Activated CD4-positive, alpha-beta T cell treated with anti-CD3 and anti-CD28 coated beads for 24 hours (primary cell): ENCODE measurements around the gene CFAP100.

ENCODE experiments used
- DNase-seq, 2 donors: peaks; one replicate each; pipeline ENCODE4 v3.0.0-alpha.2; 2020; ENCODE audit warnings: low read depth in 2 of 2

The CFAP100 gene

DNA sequence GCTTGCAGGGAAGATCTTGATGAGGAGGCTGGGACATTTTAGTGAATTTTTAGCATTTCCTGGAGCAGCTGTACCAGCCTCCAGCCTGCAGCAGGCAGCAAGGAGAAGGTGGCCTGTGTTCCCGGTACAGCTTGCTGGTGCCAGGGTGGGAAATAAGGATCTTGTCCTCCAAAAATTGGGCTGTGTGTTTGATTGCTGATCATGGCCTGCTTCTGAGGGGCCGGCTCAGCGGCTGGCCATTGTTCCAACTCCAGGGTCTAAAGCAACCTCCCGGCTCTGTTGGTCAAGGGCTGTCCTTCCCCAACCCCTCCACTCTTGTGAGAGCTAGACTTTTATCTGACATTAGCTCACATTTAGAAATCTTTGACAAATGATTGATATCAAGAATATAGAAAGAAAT lies 5.0 kb downstream of the CFAP100 start:
- DNase-seq = no peak

DNA sequence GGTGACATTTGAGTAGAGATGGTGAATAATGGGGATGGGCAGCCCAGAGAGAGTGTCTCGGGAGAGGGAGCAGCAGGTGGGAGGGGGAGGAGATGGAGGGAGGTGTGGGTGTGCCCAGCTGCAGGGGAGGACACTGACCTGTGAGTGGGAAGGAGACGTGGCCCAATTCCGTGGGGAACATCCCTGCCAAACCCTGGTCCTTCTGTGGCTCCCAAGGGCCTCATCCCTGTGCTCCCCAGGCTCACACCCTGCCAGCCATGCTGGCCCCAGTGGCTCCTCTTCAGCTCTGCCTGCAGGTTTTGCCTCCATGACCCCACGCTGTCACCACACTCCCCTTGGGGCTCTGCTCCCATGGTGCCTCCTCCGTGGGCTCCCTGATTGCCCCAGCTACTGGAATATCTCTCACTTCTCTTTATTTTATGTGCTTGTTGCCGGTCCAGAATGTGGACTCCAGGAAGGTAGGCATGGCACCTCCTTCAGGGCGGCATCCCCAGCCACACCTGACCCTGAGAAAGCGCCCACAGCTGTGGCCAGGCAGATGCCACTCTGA lies 7.0 kb downstream of the CFAP100 start:
- no peak for DNase-seq

DNA sequence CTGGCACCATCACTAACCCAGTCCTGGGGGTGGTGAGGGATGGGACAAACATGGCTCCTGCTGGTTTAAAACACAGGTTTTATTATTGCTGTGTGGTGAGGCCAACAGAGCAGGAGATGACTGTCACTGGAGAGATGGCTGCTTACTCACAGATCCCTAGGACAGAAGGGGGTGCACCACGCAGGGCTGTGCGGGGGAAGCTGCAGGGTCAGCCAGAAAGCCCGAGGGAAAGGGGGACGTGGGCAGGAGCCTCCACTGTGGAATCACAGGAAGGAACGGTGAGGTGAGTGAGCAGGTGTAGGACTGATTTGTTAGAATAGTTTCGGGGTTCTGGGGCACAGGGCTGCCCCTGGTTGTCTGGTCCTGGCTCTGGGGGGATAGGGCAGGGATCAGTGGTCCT lies 7.5 kb downstream of the CFAP100 start:
- no peak for DNase-seq

DNA sequence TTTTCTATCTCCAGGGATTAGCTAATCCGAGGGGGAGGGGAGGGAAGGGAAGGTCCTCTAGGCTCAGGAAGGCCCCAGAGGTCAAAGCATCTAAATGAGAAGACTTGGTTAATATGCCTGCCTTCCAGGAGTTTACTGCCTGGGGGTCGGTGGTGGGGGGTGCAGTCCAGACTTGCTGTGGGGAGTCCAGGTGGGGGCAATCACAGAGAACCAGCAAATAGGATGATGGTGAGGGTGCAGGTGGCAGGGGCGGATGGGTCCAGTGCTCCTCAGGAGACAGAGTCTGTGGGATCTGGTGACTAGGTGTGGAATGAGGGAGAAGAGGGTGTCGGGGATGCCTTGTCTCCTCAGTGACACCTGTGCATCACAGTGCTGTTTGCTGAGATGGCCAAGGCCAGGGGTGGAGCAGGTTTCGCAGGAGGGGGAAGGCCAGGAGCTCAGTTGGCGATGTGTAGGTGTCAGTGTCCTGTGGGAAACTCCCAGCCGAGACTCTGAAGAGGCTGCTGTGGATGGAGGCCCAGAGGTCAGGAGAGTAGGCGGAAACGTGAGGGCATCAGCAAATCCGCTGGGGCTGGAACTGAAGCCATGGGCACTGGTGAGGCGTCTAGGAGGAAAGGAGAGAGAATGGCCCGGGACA lies 8.1 kb downstream of the CFAP100 start:
- DNase-seq = no peak

DNA sequence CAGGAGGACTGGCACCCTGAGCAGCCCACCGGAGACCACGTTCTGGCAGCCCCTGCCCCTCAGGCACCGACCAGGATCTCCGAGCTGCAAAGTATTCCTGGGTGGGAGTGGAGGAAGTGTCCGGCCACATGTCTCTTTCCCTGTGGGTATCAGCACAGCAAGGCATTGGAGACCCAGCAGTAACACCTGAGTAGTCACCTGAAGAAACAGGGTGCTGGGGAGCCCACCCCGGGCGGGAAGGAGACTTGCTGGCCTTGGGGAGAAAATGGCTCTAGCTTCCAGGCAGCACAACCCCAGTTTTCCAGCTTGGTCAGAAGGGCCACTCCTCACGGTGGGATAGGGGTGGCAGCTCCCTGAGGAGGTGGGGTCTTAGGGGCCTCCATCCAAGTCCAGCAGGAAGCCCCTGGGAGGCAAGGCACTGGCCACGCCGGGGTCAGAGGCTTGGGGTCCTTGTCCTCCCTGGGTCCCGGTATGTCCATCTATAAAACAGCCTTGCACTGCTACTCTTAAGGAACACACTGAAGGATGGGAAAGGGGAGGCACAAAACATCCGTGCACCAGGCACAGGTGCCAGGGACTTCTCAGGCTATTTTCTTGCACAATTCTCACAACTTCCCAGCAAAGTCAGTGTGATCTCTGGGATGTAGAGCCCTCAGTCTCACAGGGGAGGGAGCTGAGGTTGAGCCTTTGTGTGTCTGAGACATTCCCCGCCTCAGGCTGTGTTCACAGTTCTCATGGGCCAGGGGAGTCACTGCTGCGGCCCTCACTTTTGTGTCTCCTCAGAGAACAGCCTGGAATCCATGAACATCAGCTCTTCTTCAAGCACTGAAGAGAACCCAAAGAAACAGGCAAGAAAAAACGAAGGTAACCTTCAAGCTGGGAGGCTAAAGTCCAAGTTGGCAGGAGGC lies 11.9 kb downstream of the CFAP100 start:
- no peak for DNase-seq

DNA sequence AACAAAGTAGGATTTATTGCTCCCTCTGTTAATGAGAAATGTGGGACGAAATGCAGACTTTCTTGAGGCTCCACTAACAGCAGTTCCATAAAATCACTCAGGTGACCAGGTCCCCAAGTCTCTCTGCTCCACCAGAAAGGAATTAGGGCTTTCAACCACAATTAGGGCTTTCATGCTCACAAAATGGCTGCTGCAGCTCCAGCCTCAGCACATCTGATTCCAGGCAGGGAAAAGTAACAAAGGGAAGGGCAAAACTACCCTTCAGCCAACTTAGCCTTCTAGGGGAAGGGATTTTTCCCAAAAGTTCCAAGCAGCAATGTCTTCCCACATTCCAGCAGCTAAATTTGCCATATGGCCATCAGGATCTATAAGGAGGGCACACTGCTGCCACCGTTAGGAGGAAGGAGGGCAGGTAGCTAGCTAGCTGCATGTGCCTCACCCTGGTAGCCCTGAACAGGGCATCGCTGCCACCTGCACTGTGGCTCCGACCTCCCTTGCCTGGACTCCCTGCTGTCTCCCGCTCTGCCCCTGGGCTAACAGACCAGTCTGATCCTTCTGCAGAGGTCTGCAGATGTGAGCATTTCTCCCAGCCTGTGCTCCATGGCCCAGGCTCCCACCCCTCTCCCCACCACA lies 12.8 kb downstream of the CFAP100 start:
- DNase-seq = no peak

DNA sequence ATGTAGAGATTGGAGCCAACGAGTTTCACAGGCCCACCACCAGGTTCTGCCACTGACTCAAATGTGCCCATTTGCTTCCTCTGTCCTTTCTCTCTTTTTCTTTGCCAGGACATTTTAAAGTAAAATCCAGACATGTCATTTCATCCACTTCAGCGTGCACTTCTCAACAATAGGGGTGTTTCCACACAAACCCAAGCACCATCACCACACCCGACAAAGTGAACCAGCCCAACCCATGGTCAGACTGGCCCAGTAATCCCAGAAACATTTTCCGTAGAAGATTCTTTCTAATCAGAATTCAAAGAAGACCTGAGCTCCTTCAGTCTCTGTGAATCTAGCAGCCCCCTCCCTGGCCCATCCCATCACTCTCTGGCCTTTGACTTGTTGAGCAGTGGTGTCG lies 13.4 kb downstream of the CFAP100 start:
- no peak for DNase-seq

DNA sequence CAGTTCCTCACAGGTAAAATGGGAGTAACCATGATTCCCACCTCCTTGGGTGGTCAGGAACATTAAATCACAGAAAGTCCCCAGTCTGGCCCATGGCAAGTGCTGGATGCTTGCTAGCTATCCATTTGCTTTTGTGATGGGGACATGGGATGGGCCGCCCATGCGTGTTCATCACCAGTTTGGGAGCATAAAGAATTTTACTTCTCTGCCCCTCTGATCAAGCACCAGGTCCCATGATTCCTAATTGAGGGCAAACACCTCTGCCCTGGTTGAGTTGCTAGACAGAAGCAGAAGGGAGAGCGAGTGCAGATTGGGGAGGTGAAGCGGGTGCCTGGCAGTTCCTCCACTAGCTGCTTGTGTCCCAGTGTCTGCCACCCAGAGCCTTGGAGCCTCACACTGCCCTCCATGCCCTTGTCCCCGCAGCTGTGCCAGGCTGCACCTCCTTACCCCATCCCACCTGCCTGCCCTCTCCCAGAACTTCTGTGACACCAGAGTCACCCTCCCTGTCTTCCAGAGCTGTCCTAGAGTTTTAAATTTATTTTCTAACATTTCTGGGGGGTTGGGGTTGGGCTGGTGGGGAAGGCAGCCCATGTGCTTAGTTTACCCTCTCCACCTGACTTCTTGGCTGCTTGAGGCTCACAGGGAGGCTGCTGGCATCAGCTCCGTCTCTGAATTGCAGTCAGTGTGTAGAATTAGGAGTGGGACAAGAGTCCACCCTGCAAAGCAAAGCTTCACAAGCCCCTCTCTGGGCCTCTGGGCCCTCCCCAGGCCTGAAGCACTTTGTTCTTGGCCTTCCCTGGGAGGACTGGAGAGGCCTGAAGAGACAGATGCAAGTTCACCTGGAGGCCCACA lies 18.4 kb downstream of the CFAP100 start:
- DNase-seq = no peak

DNA sequence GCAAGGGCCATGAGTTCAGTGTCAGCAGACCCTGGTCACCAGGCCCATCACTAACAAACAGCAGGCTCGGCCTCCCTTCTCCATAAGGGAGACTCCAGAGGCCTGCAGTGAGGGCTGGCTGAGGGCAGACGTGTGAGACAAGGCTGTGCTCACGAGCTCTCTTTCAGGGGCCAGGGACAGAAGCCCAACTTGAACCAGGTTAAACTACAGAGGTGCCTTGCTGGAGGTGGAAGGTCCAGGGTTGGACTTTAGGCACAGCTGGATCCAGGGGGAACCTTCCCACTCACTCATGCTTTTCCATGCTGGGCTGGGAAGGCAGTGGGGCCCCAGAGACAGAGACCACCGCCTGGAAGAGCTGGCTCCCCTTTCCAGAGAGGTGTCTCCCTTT lies 19.0 kb downstream of the CFAP100 start:
- DNase-seq = no peak

DNA sequence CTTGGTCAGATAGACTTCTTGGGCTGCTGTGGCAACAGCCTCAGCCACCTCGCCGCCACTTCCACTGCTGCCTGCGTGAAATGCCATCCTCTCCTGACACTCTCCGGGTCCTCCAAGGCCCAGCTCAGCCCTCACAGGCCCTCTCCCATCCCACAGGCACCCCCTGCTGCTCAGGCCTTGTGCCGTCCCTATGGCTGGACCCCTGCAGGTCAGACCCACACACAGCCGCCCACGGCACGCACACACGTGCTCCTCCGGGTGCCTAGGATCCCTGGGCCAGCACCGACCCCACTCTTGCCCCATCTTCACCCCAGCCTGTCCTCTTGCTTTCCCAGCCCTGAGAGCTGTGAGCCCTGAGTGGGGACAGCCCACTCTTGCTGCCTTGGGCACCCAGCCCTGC lies 19.7 kb downstream of the CFAP100 start:
- no peak for DNase-seq

DNA sequence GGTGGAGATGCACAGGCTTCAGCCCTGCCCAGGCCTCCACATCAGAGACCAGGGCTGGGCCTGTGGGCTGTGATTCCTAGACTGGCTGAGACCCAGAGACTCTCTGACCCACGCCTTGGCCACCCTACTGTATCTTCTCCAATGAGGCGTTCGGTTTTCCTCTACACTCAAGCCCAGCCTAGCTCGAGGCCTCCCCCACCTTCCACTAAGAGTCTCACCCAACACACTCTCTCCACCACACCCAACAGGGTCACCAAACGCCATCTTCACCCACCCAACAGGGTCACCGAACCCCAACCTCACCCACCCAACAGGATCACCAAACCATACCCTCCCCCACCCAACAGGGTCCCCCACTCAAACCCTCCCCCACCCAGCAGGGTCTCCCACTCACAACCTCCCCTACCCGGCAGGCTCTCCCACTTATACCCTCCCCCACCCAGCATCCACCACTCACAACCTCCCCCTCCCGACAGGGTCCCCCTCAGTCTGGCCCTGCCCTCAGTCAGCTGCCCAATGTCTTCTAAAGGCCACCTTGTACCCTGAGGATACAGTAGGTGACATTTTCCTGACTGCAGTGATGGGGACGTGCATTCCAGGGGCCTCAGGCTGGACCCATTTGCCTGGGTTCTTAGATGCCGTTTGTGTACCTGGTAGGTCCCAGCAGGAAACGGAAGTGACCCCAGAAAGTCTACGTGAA lies 20.4 kb downstream of the CFAP100 start:
- no peak for DNase-seq

DNA sequence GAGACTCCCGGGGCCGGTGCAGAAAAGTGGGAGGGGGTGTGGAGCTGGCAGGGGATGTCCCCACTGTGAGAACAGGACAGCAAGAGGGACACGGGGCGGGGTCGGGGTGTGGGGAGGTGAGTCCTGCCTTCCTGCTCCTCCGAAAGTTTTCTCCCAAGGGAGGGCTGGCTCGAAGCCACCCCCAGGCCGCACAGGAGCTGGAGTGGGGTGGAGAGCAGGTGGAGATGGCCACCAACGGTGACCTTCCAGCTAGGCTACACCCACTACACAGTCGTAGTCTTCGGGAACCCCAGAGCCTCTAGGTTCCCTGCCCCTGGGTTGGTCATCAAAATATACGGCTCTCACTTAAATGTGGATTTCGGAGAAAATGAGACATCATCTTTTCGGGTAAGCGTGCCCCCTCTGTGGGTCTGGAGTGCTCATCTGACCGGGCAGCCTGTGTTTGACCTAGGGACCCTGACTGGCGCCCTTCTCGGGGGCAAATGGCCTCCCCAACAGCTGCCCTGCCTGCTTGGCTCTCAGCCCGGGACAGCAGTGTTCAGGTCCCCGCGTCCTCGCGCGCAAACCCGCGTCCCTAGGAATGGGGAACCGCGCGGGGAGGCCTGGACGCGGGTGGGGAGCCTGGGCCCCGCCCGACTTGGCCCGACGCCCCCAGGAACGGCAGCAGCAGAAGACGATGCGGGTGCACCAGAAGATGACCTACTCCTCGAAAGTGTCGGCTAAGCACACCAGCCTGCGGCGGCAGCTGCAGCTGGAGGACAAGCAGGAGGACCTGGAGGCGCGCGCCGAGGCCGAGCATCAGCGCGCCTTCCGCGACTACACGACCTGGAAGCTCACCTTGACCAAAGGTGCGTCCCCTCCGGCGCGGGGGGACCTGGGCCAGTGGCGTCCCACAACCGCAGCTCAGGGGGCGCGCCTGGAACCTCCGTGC lies 21.2 kb downstream of the CFAP100 start:
- DNase-seq = no peak

DNA sequence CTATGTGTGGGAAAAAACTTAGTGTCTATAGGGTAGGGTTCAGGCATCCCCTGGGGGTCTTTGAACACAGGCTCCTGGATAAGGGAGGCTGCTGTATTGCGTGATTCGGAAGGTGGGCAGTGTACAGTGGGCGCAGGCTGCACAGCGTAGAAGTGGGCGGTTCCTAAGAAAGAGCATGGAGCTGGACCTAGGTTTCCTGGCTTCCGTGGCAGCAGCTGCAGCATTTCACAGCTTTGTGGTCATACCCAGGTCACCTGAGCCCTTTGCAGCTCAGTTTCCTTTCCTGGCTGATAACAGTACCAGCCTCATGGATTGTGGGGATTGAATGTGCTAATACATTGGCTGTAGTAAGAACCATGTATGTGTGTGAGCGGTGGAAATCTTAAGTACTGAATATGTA lies 22.2 kb downstream of the CFAP100 start:
- no peak for DNase-seq

DNA sequence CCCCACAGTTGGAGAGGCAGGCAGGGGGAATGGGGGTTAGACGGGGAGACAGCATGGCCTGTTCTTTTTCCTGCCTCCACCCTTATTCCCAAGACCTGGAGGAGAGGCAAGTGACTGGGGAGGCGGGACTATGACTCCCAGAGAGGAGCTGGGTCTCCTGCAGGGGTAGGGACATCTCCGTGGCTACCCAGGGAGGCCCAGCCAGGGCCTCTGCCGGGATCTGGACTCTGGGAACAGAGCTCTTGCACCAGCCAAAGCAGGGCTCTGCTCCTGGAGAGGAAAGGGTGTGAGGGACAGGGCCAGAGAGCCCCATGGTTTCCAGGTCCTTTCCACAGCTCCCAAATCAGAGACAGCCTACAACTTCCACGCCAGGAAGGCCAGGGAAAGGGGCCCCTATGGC lies 22.8 kb downstream of the CFAP100 start:
- DNase-seq = no peak

DNA sequence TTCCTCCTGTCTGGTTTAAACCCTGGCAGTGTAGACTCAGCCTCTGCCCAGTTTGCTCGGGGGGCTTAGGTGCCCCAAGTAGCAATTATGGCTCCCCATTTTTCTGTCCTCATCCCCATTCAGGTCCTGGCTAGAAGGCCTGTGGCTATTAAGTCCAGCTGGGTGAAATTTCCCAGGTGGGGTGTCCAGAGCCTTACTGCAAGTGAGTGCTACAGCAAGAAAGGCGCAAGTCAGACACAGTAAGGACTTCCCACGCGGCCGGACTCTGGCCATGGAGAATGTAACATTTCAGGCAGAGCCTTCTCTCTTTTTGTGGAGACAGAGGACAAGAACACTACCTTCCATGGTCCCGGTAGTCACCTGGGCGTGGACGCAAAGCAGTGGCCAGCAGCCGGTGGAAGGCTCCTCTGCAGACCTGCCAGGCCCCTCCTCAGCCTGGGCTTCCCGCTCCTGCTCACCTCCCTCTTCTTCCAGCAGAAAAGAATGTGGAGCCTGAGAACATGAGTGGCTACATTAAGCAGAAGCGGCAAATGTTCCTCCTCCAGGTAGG lies 23.3 kb downstream of the CFAP100 start:
- DNase-seq = no peak

DNA sequence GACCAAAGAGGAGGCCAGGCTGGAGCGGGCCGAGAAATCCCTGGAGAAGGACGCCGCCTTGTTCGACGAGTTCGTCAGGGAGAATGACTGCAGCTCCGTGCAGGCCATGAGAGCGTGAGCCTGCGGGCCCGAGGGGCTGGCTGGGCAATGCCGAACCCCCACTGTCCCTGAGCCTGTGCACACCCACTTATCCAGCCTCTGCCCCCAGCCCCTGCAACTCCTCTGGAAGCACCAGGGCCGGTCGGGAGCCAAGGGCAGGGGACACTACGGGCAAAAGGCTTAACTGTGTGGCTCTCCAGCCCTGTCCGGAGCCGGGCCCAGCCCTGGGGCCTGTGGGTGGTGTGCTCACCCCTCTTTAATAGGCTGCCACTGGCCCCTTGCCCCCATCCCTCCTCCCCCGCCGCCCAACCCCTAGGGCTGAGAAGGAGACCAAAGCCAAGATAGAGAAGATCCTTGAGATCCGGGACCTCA lies 24.0 kb downstream of the CFAP100 start:
- no peak for DNase-seq

DNA sequence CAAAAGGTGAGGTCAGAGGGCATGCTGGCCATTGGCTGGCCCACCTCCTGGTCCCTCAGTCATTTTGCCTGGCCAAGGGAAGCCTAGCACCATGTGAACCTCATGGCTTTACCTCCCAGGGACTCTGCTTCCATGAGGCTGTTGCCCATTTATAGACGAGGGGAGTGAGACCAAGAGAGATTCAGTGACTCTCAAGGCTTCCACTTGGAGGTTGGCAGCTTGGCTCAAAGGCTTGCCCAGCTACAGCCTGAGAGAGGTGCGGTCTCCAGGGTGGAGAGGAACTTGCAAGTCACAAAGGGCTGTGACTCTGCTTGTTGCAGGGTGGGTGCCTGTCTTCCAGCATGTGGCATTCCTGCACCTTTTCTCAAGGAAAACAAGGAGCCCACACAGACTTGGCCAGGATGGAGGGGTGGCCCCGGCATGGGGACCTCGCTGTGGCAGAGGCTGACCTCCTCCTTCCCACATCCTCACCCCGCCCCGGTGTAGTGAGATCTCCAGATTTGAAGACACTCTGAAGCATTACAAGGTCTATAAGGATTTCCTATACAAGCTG lies 24.5 kb downstream of the CFAP100 start:
- no peak for DNase-seq

DNA sequence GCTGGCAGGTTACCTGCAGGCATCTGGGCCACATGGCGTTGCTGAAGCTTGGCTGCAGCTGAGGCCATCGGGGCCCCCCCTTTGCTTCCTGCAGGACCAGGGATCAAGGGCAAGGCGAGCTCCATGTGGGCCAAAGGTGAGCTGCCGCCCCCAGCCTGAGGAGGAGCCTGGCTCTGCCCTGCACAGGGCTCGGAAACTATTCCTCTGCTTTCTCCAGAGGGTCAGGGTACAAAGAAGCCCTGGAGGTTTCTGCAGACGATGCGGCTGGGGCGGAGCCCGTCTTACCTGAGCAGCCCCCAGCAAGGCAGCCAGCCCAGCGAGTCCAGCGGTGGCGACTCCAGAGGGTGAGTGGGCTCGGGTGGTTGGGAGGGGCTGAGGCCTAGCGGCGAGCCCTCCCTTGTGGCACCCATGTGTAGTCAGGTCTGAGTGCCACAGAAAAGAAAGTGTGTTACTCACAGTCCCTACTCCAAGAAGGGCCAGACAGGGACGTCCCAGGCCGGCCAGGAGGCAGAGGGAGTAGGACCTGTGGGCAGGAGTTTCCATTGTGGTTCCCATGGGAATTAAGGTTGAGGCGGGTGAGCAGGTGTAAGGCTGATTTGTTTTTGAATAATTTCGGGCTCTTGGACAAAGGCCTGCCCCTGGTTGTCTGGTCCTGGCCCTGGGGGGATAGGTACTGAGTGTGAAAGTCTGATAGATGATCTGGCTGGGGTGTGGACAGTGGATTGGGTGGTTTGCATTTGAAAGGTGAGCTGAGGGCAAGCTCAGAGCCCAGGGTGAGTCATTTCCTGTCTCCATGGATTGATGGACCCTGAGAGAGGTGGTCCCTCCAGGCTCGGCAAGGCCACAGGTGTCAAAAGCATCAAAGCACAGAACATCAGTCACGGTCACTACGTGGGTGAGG lies 25.4 kb downstream of the CFAP100 start:
- no peak for DNase-seq
